ENCODE results near the gene KPNA6. TPM values are rescaled to one million over a fixed set of nuclear protein-coding genes. Genes with fewer than 3 reads are reported as not detected.

KPNA6 gene
- total and polyA plus RNA-seq, 2 donors (not counting 3 experiments of a cell fraction or from before 2014, with no cell fraction given): 22.1 to 85.6 TPM

DNA sequence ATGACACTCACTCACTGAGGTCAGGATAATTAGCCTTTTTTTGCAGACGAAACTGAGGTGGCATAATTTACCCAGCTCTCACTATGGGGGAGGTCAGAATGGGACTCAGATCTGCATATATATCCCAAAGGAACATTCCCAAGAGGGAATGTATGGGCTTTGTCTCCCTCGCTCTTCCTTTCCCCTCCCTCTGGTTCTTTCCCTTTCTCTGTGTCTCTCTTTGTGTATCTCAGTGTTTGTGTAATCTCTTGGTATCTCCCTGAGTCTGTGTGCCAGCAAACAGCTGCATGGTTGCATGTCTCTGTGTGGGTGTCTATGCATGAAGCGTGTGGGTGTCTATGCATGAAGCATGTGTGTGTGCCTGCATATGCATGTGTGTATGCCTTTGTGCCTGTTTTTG lies 30.4 kb upstream of the KPNA6 start:
- H3K9me3 ChIP-seq (replicated peaks; ENCODE audit: control insufficient read depth, insufficient read depth, low read length): no peaks in the 10 kb centered on the region
- no peaks in the 10 kb centered on the region for H3K27me3 ChIP-seq (ENCODE audit: control insufficient read depth in 2 of 2, insufficient read depth in 2 of 2, low read length in 2 of 2)
- H3K4me3 ChIP-seq (replicated peaks in 1 of 3; ENCODE audit: insufficient read depth in 1 of 3, low read depth in 1 of 3, low read length in 3 of 3): no peak overlapping the region
- intact Hi-C loops (cut with micrococcal nuclease): no loop called here
- H3K79me2 ChIP-seq (ENCODE audit: control insufficient read depth, insufficient read depth, low read length): peaks cover 35% of the 10 kb centered on the region
- no peak overlapping the region for H3K27ac ChIP-seq (ENCODE audit: insufficient read depth, low read depth, low read length)
- no TSS peak for BruUV-seq (replicated peaks)
- no peak overlapping the region for H3K9ac ChIP-seq (replicated peaks; ENCODE audit: extremely low read depth, insufficient read depth, low read length)
- dilution Hi-C loops (cut with MboI; ENCODE audit: extremely low pct_ligation_motif_present, low sequenced_read_pairs): no loop called here
- H3K9me1 ChIP-seq (replicated peaks; ENCODE audit: control insufficient read depth, extremely low read depth, insufficient read depth, low read length): no peaks in the 10 kb centered on the region
- no peak for TF ChIP-seq EZH2 (IDR thresholded peaks at IDR 0.05; ENCODE audit: borderline replicate concordance, low read depth, low read length, severe bottlenecking)
- no peak for TF ChIP-seq FOS (IDR thresholded peaks at IDR 0.05; ENCODE audit: borderline replicate concordance, insufficient read depth, low read length)
- TF ChIP-seq POLR2AphosphoS5 (IDR thresholded peaks at IDR 0.05; ENCODE audit: insufficient read depth, low read depth, low read length): no peak
- no peak for TF ChIP-seq GATA2 (IDR thresholded peaks at IDR 0.05; ENCODE audit: insufficient read depth, insufficient read length, low read depth, low read length)
- no peak for TF ChIP-seq CTCF (IDR thresholded peaks at IDR 0.05; ENCODE audit: extremely low read depth in 1 of 2, insufficient read depth in 1 of 2, low read depth in 1 of 2, low read length in 2 of 2)
- no peak for TF ChIP-seq POLR2A (IDR thresholded peaks at IDR 0.05; ENCODE audit: low read depth, low read length)
- TF ChIP-seq MYC (IDR thresholded peaks at IDR 0.05; ENCODE audit: low read depth, low read length): no peak
- TF ChIP-seq, protein P1, sequence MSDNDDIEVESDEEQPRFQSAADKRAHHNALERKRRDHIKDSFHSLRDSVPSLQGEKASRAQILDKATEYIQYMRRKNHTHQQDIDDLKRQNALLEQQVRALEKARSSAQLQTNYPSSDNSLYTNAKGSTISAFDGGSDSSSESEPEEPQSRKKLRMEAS (IDR thresholded peaks at IDR 0.05; ENCODE audit: insufficient read depth, insufficient read length): no peak
- TF ChIP-seq JUN (IDR thresholded peaks at IDR 0.05; ENCODE audit: borderline replicate concordance, insufficient read depth, insufficient read length, low read depth): no peak
- no peaks in the 10 kb centered on the region for H4K20me1 ChIP-seq (replicated peaks; ENCODE audit: control insufficient read depth, extremely low read depth, insufficient read depth, low read length)
- FAIRE-seq (no peak), DNase-seq (ENCODE audit: low read depth, low spot score) (no peak)
- no peak overlapping the region for H2AFZ ChIP-seq (ENCODE audit: low read depth, low read length)
- ChIA-PET POLR2A (no interaction called here), CTCF (no interaction called here)
- peaks cover 16 to 29% of the 10 kb centered on the region in 2 experiments for H3K36me3 ChIP-seq (ENCODE audit: control insufficient read depth in 2 of 2, extremely low read depth in 1 of 2, insufficient read depth in 2 of 2, low read length in 2 of 2)
- H3K4me1 ChIP-seq (ENCODE audit: control insufficient read depth, extremely low read depth, insufficient read depth, low read length): peaks cover 23% of the 10 kb centered on the region
- no peak overlapping the region for H3K4me2 ChIP-seq (ENCODE audit: insufficient read depth, low read length)

Data from endothelial cell of umbilical vein (primary cell).